Testis (tissue), 2 donors: Measurements from ENCODE around the gene PTPN5.

Experiments used
- POLR2A ChIP-seq: fragments of 450-650 bp; IDR thresholded peaks from one replicate; pipeline ENCODE4 v1.6.1; 2017; ENCODE audit warnings: antibody characterized with exemption, mild to moderate bottlenecking, moderate library complexity
- TF ChIP-seq, protein P1 (sequence below), 3 experiments: fragments of 450-650 bp in 2 of 3; fragments of 200-600 bp in 1 of 3; sonication (generic) in 1 of 3; IDR thresholded peaks; one replicate each; pipeline ENCODE4 v1.5.1; 2016 to 2019; ENCODE audit warnings: antibody characterized with exemption in 3 of 3, mild to moderate bottlenecking in 2 of 3, moderate library complexity in 1 of 3

DNA sequence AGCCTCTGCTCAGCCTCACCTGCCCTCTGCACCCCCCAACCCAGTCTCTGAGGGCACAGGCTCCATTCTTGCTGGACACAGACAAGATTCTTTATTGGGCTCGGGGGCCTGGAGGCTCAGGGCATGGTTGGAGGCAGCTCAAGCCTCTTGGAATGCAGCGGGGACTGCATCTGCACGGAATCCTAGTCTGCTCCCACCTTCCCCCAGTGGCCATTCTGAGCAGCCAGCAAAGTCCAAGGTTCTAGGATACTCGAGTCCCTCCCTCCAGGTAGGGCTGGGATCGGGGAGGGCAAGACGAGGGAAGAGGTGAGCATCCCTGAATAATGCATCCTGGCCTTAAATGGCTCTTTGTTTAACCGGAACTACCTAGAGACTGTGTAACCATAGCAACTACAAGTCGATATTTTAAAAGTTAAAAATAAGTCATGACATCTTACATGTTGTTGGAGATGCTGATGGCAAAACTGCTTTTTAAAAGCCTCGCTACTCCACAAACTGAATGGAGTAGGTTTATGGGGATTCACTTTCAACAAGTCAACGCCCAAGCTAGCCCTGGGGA lies 54.9 kb downstream of the PTPN5 start:
- TF ChIP-seq, protein P1, sequence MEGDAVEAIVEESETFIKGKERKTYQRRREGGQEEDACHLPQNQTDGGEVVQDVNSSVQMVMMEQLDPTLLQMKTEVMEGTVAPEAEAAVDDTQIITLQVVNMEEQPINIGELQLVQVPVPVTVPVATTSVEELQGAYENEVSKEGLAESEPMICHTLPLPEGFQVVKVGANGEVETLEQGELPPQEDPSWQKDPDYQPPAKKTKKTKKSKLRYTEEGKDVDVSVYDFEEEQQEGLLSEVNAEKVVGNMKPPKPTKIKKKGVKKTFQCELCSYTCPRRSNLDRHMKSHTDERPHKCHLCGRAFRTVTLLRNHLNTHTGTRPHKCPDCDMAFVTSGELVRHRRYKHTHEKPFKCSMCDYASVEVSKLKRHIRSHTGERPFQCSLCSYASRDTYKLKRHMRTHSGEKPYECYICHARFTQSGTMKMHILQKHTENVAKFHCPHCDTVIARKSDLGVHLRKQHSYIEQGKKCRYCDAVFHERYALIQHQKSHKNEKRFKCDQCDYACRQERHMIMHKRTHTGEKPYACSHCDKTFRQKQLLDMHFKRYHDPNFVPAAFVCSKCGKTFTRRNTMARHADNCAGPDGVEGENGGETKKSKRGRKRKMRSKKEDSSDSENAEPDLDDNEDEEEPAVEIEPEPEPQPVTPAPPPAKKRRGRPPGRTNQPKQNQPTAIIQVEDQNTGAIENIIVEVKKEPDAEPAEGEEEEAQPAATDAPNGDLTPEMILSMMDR (IDR thresholded peaks at IDR 0.05), result no peak
- TF ChIP-seq POLR2A, result no peak
